ENCODE results near the gene MRPL18.

- no peak for TF ChIP-seq CTCF (IDR thresholded peaks at IDR 0.05)
- TF ChIP-seq POLR2A (IDR thresholded peaks at IDR 0.05) = no peak
Measured at GRCh38 chr6:159746759-159747158, 43.5 kb upstream of the MRPL18 start.

Measured in breast epithelium (tissue), 3 donors.